ENCODE results near the gene OSBP2. TPM values are rescaled to one million over a fixed set of nuclear protein-coding genes. Genes with fewer than 3 reads are reported as not detected.
"Not testable (repeated sequence)": the region's sequence is repeated elsewhere in the genome, so short reads cannot be mapped to it uniquely, and the experiment has no call there.

Gene OSBP2
- total RNA-seq, 2 experiments from 2014 or later: 2.3 to 2.9 TPM

GRCh38 chr22:30665266-30665665 lies 29.4 kb upstream of the OSBP2 start:
- ChIA-PET CTCF (no interaction called here), POLR2A (no interaction called here)
- intact Hi-C loops (cut with micrococcal nuclease): no loop called here
- Mint-ChIP-seq H3K4me3 (no peak overlapping the region), H3K9me3 (no peaks in the 10 kb centered on the region), H3K36me3 (peaks cover 19% of the 10 kb centered on the region), H3K4me1 (ENCODE audit: low read depth) (peaks cover 21% of the 10 kb centered on the region), H3K27ac (no peak overlapping the region), H3K27me3 (peaks cover 3% of the 10 kb centered on the region)
- DNase-seq: no peak

- CTCF ChIA-PET: no interaction called here
- Mint-ChIP-seq H3K4me3 (peak overlapping the region; percentile 14), H3K27me3 (peaks cover 3% of the 10 kb centered on the region), H3K9me3 (no peaks in the 10 kb centered on the region), H3K27ac (no peak overlapping the region), H3K36me3 (peaks cover 16% of the 10 kb centered on the region), H3K4me1 (ENCODE audit: low read depth) (peaks cover 21% of the 10 kb centered on the region)
- intact Hi-C loops (cut with micrococcal nuclease): loop anchor here (2.0 kb wide), 1 partner anchor 79 kb away; no protein-coding TSS in a partner anchor
- no peak for DNase-seq
- POLR2A ChIA-PET: no interaction called here
Measured at GRCh38 chr22:30665786-30666185, 28.9 kb upstream of the OSBP2 start.

- Mint-ChIP-seq H3K9me3 (no peaks in the 10 kb centered on the region), H3K27me3 (peaks cover 3% of the 10 kb centered on the region), H3K4me1 (ENCODE audit: low read depth) (peaks cover 21% of the 10 kb centered on the region), H3K4me3 (peak overlapping the region; percentile 96), H3K36me3 (peaks cover 14% of the 10 kb centered on the region), H3K27ac (peak overlapping the region; percentile 40)
- intact Hi-C loops (cut with micrococcal nuclease): loop anchor here (1.0 to 2.0 kb wide), 3 partner anchors 18 to 78 kb away; no protein-coding TSS in a partner anchor
- no peak for DNase-seq
- ChIA-PET POLR2A (interaction anchor here (1.0 to 1.3 kb wide), 3 partner anchors 17 to 67 kb away, joined by 3 to 4 read pairs (median 4); no protein-coding TSS in a partner anchor), CTCF (interaction anchor here (0.6 to 3.6 kb wide), 6 partner anchors 17 to 253 kb away, joined by 3 to 30 read pairs (median 4); partner anchors contain the start of gene SLC35E4)
Measured at GRCh38 chr22:30667107-30667493, 27.6 kb upstream of the OSBP2 start.

- ChIA-PET CTCF (interaction anchor here (0.7 to 3.6 kb wide), 6 partner anchors 18 to 252 kb away, joined by 3 to 30 read pairs (median 4); partner anchors contain the start of gene SLC35E4), POLR2A (interaction anchor here (1.0 to 1.3 kb wide), 4 partner anchors 18 to 66 kb away, joined by 3 to 4 read pairs (median 4); partner anchors contain the start of gene SLC35E4)
- H3K27me3 Mint-ChIP-seq: peaks cover 3% of the 10 kb centered on the region
- peak within 1 kb of the TSS; percentile 96 for H3K4me3 Mint-ChIP-seq
- H3K9me3 Mint-ChIP-seq: no peaks in the 10 kb centered on the region
- peaks cover 21% of the 10 kb centered on the region for H3K4me1 Mint-ChIP-seq (ENCODE audit: low read depth)
- H3K27ac Mint-ChIP-seq: peak within 1 kb of the TSS; percentile 62
- peak; percentile 97 for DNase-seq
- H3K36me3 Mint-ChIP-seq: peaks cover 10% of the 10 kb centered on the region
- intact Hi-C loops (cut with micrococcal nuclease): loop anchor here (1.0 to 2.0 kb wide), 3 partner anchors 18 to 77 kb away; no protein-coding TSS in a partner anchor
Measured at GRCh38 chr22:30667494-30668385, 26.9 kb upstream of the OSBP2 start, which contains the start of gene DUSP18. Gene DUSP18 (minus strand): TSS chr22:30667875. CDS start chr22:30664003, 3,872 bp downstream.

- CTCF ChIA-PET: interaction anchor here (0.7 to 3.6 kb wide), 3 partner anchors 19 to 87 kb away, joined by 4 to 30 read pairs (median 14); partner anchors contain the start of gene SLC35E4
- H3K27me3 Mint-ChIP-seq: peaks cover 3% of the 10 kb centered on the region
- intact Hi-C loops (cut with micrococcal nuclease): no loop called here
- no peaks in the 10 kb centered on the region for H3K9me3 Mint-ChIP-seq
- H3K36me3 Mint-ChIP-seq: peaks cover 5% of the 10 kb centered on the region
- H3K27ac Mint-ChIP-seq: no peak overlapping the region
- no peak for DNase-seq
- peaks cover 21% of the 10 kb centered on the region for H3K4me1 Mint-ChIP-seq (ENCODE audit: low read depth)
- H3K4me3 Mint-ChIP-seq: peak overlapping the region; percentile 96
- POLR2A ChIA-PET: interaction anchor here (1.1 to 1.3 kb wide), 3 partner anchors 18 to 33 kb away, joined by 4 read pairs; partner anchors contain the start of gene SLC35E4
Measured at GRCh38 chr22:30668386-30668710, 26.3 kb upstream of the OSBP2 start.

GRCh38 chr22:30671071-30671470 lies 23.6 kb upstream of the OSBP2 start:
- H3K4me3 Mint-ChIP-seq: no peak overlapping the region
- no peak overlapping the region for H3K27ac Mint-ChIP-seq
- no peaks in the 10 kb centered on the region for H3K9me3 Mint-ChIP-seq
- H3K36me3 Mint-ChIP-seq: no peaks in the 10 kb centered on the region
- intact Hi-C loops (cut with micrococcal nuclease): no loop called here
- H3K4me1 Mint-ChIP-seq (ENCODE audit: low read depth): peaks cover 13% of the 10 kb centered on the region
- POLR2A ChIA-PET: no interaction called here
- DNase-seq: no peak
- CTCF ChIA-PET: interaction anchor here (1.1 kb wide), 1 partner anchor 36 kb away, joined by 4 read pairs; no protein-coding TSS in a partner anchor
- H3K27me3 Mint-ChIP-seq: peaks cover 3% of the 10 kb centered on the region

GRCh38 chr22:30673136-30673535 lies 21.5 kb upstream of the OSBP2 start:
- H3K27me3 Mint-ChIP-seq: peaks cover 4% of the 10 kb centered on the region
- POLR2A ChIA-PET: no interaction called here
- intact Hi-C loops (cut with micrococcal nuclease): no loop called here

GRCh38 chr22:30674482-30674881 lies 20.2 kb upstream of the OSBP2 start:
- no peak for DNase-seq
- ChIA-PET POLR2A (no interaction called here), CTCF (no interaction called here)
- no peak overlapping the region for H3K27ac Mint-ChIP-seq
- H3K36me3 Mint-ChIP-seq: no peaks in the 10 kb centered on the region
- no peaks in the 10 kb centered on the region for H3K9me3 Mint-ChIP-seq
- intact Hi-C loops (cut with micrococcal nuclease): no loop called here
- peaks cover 2% of the 10 kb centered on the region for H3K27me3 Mint-ChIP-seq
- H3K4me3 Mint-ChIP-seq: no peak overlapping the region
- no peaks in the 10 kb centered on the region for H3K4me1 Mint-ChIP-seq (ENCODE audit: low read depth)

More at GRCh38 chr22:30673136-30673535, 21.5 kb upstream of the OSBP2 start:
- CTCF ChIA-PET: no interaction called here
- Mint-ChIP-seq H3K4me1 (ENCODE audit: low read depth) (peaks cover 5% of the 10 kb centered on the region), H3K27ac (no peak overlapping the region), H3K36me3 (no peaks in the 10 kb centered on the region), H3K9me3 (no peaks in the 10 kb centered on the region), H3K4me3 (no peak overlapping the region)
- DNase-seq: no peak

- CTCF ChIA-PET: no interaction called here
- DNase-seq: no peak
- POLR2A ChIA-PET: no interaction called here
- Mint-ChIP-seq H3K4me1 (ENCODE audit: low read depth) (no peaks in the 10 kb centered on the region), H3K4me3 (no peak overlapping the region), H3K27ac (no peak overlapping the region), H3K36me3 (no peaks in the 10 kb centered on the region), H3K9me3 (no peaks in the 10 kb centered on the region), H3K27me3 (peaks cover 2% of the 10 kb centered on the region)
- intact Hi-C loops (cut with micrococcal nuclease): no loop called here
Measured at GRCh38 chr22:30675436-30675835, 19.2 kb upstream of the OSBP2 start.

- H3K9me3 Mint-ChIP-seq; H3K36me3 Mint-ChIP-seq; H3K27ac Mint-ChIP-seq; H3K4me3 Mint-ChIP-seq; POLR2A ChIA-PET; H3K27me3 Mint-ChIP-seq; intact Hi-C loops (cut with micrococcal nuclease); DNase-seq; H3K4me1 Mint-ChIP-seq (ENCODE audit: low read depth); CTCF ChIA-PET: not testable (repeated sequence)
Measured at GRCh38 chr22:30676565-30676964, 18.1 kb upstream of the OSBP2 start.

GRCh38 chr22:30679895-30680690 lies 14.6 kb upstream of the OSBP2 start:
- H3K27ac Mint-ChIP-seq; H3K9me3 Mint-ChIP-seq; H3K4me3 Mint-ChIP-seq; intact Hi-C loops (cut with micrococcal nuclease); POLR2A ChIA-PET; CTCF ChIA-PET; DNase-seq; H3K4me1 Mint-ChIP-seq (ENCODE audit: low read depth); H3K27me3 Mint-ChIP-seq; H3K36me3 Mint-ChIP-seq: not testable (repeated sequence)
